DMS79 (cell line): Measurements from ENCODE around the gene RTRAF.

Source experiments
- DNase-seq: peaks from one replicate; lab custom pipeline; 2025; lab: John Stamatoyannopoulos, UW

The RTRAF gene

GRCh38 chr14:52049721-52050588, 60.6 kb downstream of the RTRAF start:
- DNase-seq = no peak

GRCh38 chr14:52051251-52051650, 61.9 kb downstream of the RTRAF start:
- no peak for DNase-seq

GRCh38 chr14:52051871-52052270, 62.5 kb downstream of the RTRAF start:
- DNase-seq = no peak

- no peak for DNase-seq
These were observed 63.1 kb downstream of the RTRAF start for GRCh38 chr14:52052288-52052943.

- no peak for DNase-seq
These were observed 63.7 kb downstream of the RTRAF start for GRCh38 chr14:52053044-52053443.

- no peak for DNase-seq
These were observed 65.3 kb downstream of the RTRAF start for GRCh38 chr14:52054678-52055077.

GRCh38 chr14:52055167-52055566, 65.8 kb downstream of the RTRAF start:
- DNase-seq = no peak

- DNase-seq = no peak
These were observed 69.0 kb downstream of the RTRAF start for GRCh38 chr14:52058341-52058740.

GRCh38 chr14:52059649-52060048, 70.3 kb downstream of the RTRAF start:
- no peak for DNase-seq

- no peak for DNase-seq
These were observed 70.7 kb downstream of the RTRAF start for GRCh38 chr14:52060080-52060479.
